HG03066 (cell line): ENCODE results near the gene B4GALNT1.
A peak's percentile ranks its signal among the peaks of the same experiment; 100 is the strongest.
"Not testable (repeated sequence)": the region's sequence is repeated elsewhere in the genome, so short reads cannot be mapped to it uniquely, and the experiment has no call there.

Source experiments
- ATAC-seq: cut with Tn5 transposase; IDR thresholded peaks from one replicate; pipeline ENCODE4 v1.9.1; 2021; ENCODE audit warnings: low read depth; ENCODE audit not compliant: unreplicated experiment

B4GALNT1 gene

GRCh38 chr12:57638096-57638495, 5.1 kb upstream of the B4GALNT1 start:
- ATAC-seq, result no peak

GRCh38 chr12:57637364-57637763, 4.4 kb upstream of the B4GALNT1 start:
- ATAC-seq, result no peak

- ATAC-seq, result not testable (repeated sequence)
Measured at GRCh38 chr12:57636731-57637130, 3.7 kb upstream of the B4GALNT1 start.

GRCh38 chr12:57632073-57632957, 686 bp downstream of the B4GALNT1 start:
- ATAC-seq, result peak; percentile 10

- no peak for ATAC-seq
Measured at GRCh38 chr12:57631566-57632072, 1.4 kb downstream of the B4GALNT1 start.

GRCh38 chr12:57630891-57631433, 2.0 kb downstream of the B4GALNT1 start:
- ATAC-seq, result no peak

GRCh38 chr12:57629897-57630471, 3.0 kb downstream of the B4GALNT1 start:
- ATAC-seq, result no peak

GRCh38 chr12:57628280-57629191, 4.5 kb downstream of the B4GALNT1 start:
- no peak for ATAC-seq

GRCh38 chr12:57627501-57628279, 5.3 kb downstream of the B4GALNT1 start:
- no peak for ATAC-seq

- ATAC-seq, result no peak
Measured at GRCh38 chr12:57626921-57627445, 6.0 kb downstream of the B4GALNT1 start.

- no peak for ATAC-seq
Measured at GRCh38 chr12:57626111-57626920, 6.7 kb downstream of the B4GALNT1 start.

GRCh38 chr12:57625261-57626032, 7.6 kb downstream of the B4GALNT1 start:
- ATAC-seq, result no peak

GRCh38 chr12:57624441-57625220, 8.4 kb downstream of the B4GALNT1 start:
- ATAC-seq, result no peak

- ATAC-seq, result no peak
Measured at GRCh38 chr12:57623811-57624390, 9.1 kb downstream of the B4GALNT1 start.

- no peak for ATAC-seq
Measured at GRCh38 chr12:57623385-57623784, 9.6 kb downstream of the B4GALNT1 start.

GRCh38 chr12:57622293-57623245, 10.4 kb downstream of the B4GALNT1 start:
- ATAC-seq, result no peak
